Activated B cell treated with CpG ODN at 0.5 μM for 24 hours (primary cell): ENCODE results near the gene PSMA6. TPM values are rescaled to one million over a fixed set of nuclear protein-coding genes. Genes with fewer than 3 reads are reported as not detected.

Experiments
- ATAC-seq: fragments of 200-7000 bp; cut with Tn5 transposase; one replicate; pipeline ENCODE4 v1.10.0; 2021; ENCODE audit warnings: low read depth, mild to moderate bottlenecking, moderate library complexity
- CTCF ChIA-PET: fragments of 350-600 bp; sonication (Branson Sonifier 250); formaldehyde crosslinking; loops from one replicate; lab custom pipeline; 2021; ENCODE audit warnings: antibody characterized with exemption; lab: Charles Lee
- POLR2A ChIA-PET: fragments of 350-600 bp; sonication (Branson Sonifier 250); formaldehyde crosslinking; loops from one replicate; lab custom pipeline; 2021; ENCODE audit warnings: antibody characterized with exemption; lab: Charles Lee
- DNase-seq: peaks from one replicate; pipeline ENCODE4 v3.0.0; 2022
- H3K27ac Mint-ChIP-seq: one replicate; pipeline ENCODE4 v1.8.0; 2020; ENCODE audit warnings: mixed read lengths
- H3K27me3 Mint-ChIP-seq: one replicate; pipeline ENCODE4 v1.8.0; 2021; ENCODE audit warnings: mixed read lengths
- H3K36me3 Mint-ChIP-seq: one replicate; pipeline ENCODE4 v1.8.0; 2021; ENCODE audit warnings: low read depth, mixed read lengths
- H3K4me1 Mint-ChIP-seq: one replicate; pipeline ENCODE4 v1.8.0; 2021; ENCODE audit warnings: mixed read lengths
- H3K4me3 Mint-ChIP-seq: one replicate; pipeline ENCODE4 v1.8.0; 2020; ENCODE audit warnings: mild to moderate bottlenecking, mixed read lengths
- H3K9me3 Mint-ChIP-seq: one replicate; pipeline ENCODE4 v1.8.0; 2020; ENCODE audit warnings: mixed read lengths
- CTCF ChIP-seq: fragments of 200-600 bp; IDR thresholded peaks from one replicate; pipeline ENCODE4 v1.8.0; 2022; ENCODE audit warnings: antibody characterized with exemption, mild to moderate bottlenecking
- intact Hi-C: fragments of 100-400 bp; cut with micrococcal nuclease; formaldehyde crosslinking; loops from one replicate; pipeline ENCODE4 v1.15.1; 2024
- total RNA-seq: library from RNA; stranded (reverse); gene quantifications from 2 replicates; pipeline ENCODE4 v1.2.3, GENCODE V29; 2022

PSMA6 gene
- total RNA-seq, 1 donor from 2014 or later, result 163 TPM

DNA sequence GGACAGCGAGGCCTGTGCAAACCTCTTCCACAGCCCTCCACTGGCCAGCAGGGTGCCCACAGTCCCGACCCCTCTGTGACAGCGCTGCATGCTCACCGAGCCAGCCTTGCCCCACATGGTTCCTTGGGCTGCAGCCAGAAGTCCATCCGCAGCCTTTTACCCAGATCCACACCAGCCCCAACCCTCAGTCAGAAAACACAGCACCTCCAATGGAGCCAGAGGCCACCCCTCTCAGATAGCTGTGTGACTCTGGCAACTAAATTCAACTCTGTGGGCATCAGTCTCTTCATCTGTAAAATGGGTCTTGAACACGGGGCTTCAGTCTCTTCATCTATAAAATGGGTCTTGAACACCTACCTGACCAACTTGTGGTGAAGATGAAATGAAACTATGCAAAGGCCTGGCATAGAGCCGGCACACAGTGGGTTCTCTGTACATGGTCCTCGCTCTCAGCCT lies 74.4 kb downstream of the PSMA6 start:
- H3K4me3 Mint-ChIP-seq, result no peak overlapping the region
- CTCF ChIA-PET, result no interaction called here
- POLR2A ChIA-PET, result interaction anchor here (1.9 to 9.1 kb wide), 3 partner anchors 34 to 75 kb away, joined by 7 to 191 read pairs (median 8); partner anchors contain the start of genes NFKBIA and PSMA6
- TF ChIP-seq CTCF, result no peak
- ATAC-seq (no peak), DNase-seq (no peak)
- peaks cover 8% of the 10 kb centered on the region for H3K9me3 Mint-ChIP-seq
- H3K36me3 Mint-ChIP-seq, result no peaks in the 10 kb centered on the region
- peaks cover 37% of the 10 kb centered on the region for H3K4me1 Mint-ChIP-seq
- H3K27me3 Mint-ChIP-seq, result no peaks in the 10 kb centered on the region
- no peak overlapping the region for H3K27ac Mint-ChIP-seq
- intact Hi-C loops, result no loop called here

DNA sequence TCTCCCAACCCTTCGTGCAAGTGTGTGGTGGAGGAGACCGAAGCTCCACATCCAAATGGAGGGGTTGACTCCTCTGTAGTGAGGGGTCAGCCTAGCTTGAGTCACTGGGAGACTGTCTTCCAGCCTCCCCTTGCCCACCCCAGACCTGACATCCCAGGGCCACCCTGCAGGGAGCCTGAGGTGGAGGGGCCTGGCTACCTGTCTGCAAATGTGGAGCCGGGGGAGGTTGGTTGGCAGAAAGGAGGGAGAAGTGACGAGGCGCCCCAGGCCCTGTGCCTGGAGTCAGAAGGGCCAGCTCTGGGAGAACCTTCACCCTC lies 74.8 kb downstream of the PSMA6 start:
- TF ChIP-seq CTCF, result no peak
- Mint-ChIP-seq H3K4me3 (no peak overlapping the region), H3K27ac (peak overlapping the region; percentile 70), H3K36me3 (no peaks in the 10 kb centered on the region), H3K4me1 (peaks cover 37% of the 10 kb centered on the region), H3K27me3 (no peaks in the 10 kb centered on the region), H3K9me3 (peaks cover 8% of the 10 kb centered on the region)
- ChIA-PET POLR2A (interaction anchor here (1.1 to 9.1 kb wide), 4 partner anchors 34 to 82 kb away, joined by 3 to 191 read pairs (median 8); partner anchors contain the start of genes NFKBIA and PSMA6), CTCF (interaction anchor here (1.0 kb wide), 1 partner anchor 66 kb away, joined by 4 read pairs; no protein-coding TSS in a partner anchor)
- DNase-seq, result no peak
- intact Hi-C loops, result loop anchor here (1.0 kb wide), 1 partner anchor 37 kb away; the partner anchor contains the start of gene NFKBIA
- ATAC-seq, result no peak

Other genes starting within 250 kb of the PSMA6 start
- 23.5 and 27.4 TPM in 2 replicates for gene FAM177A1, start 246.1 kb upstream of the PSMA6 start, total RNA-seq
- gene PPP2R3C, start 170.4 kb upstream of the PSMA6 start, total RNA-seq, result 46.0 and 48.9 TPM in 2 replicates
- 22.8 and 25.6 TPM in 2 replicates for gene PRORP, start 169.8 kb upstream of the PSMA6 start, total RNA-seq
- gene NFKBIA, start 112.4 kb downstream of the PSMA6 start, total RNA-seq, result 480 and 515 TPM in 2 replicates
- gene INSM2, start 241.8 kb downstream of the PSMA6 start, total RNA-seq, result not detected in 2 replicates